H1 (cell line): ENCODE data around the gene SNX30.

Source experiments
- CTCF ChIP-seq, 3 experiments: IDR thresholded peaks; 1 replicate in 2 of 3; 2 replicates in 1 of 3; pipeline versions ENCODE4 v1.5.1 to v1.6.1; 2011; ENCODE audit warnings: low read length in 3 of 3, mild to moderate bottlenecking in 3 of 3, inconsistent platforms in 2 of 3, low read depth in 1 of 3, moderate library complexity in 1 of 3; ENCODE audit not compliant: insufficient read depth in 1 of 3; ENCODE audit errors: control extremely low read depth in 1 of 3
- FOSL1 ChIP-seq: IDR thresholded peaks from 2 replicates; pipeline ENCODE4 v1.6.1; 2011; ENCODE audit warnings: mild to moderate bottlenecking, low read depth, low read length, moderate library complexity; ENCODE audit not compliant: insufficient read depth
- JUN ChIP-seq: IDR thresholded peaks from 2 replicates; pipeline ENCODE4 v1.6.1; 2011; ENCODE audit warnings: low read depth, mild to moderate bottlenecking, improper control_type of control experiment, low read length
- JUND ChIP-seq: IDR thresholded peaks from 2 replicates; pipeline ENCODE4 v1.6.1; 2011; ENCODE audit warnings: mild to moderate bottlenecking, improper control_type of control experiment, low read length
- POLR2A ChIP-seq, 2 experiments: IDR thresholded peaks; 1 replicate in 1 of 2; 2 replicates in 1 of 2; pipeline ENCODE4 v1.6.1; 2011; ENCODE audit warnings: low read depth in 2 of 2, low read length in 2 of 2, mild to moderate bottlenecking in 2 of 2; ENCODE audit errors: control extremely low read depth in 1 of 2
- SP2 ChIP-seq: IDR thresholded peaks from 2 replicates; pipeline ENCODE4 v1.6.1; 2012; ENCODE audit warnings: mild to moderate bottlenecking, low read length, inconsistent platforms
- SUZ12 ChIP-seq: fragments of 200-600 bp; sonication (generic); IDR thresholded peaks from 2 replicates; pipeline ENCODE4 v1.6.1; 2012; ENCODE audit warnings: mild to moderate bottlenecking, inconsistent platforms, low read length, moderate library complexity, mixed read lengths

- TF ChIP-seq POLR2A (IDR thresholded peaks at IDR 0.05; ENCODE audit: control extremely low read depth in 1 of 2, low read depth in 2 of 2, low read length in 2 of 2) (no peak), SP2 (no peak), CTCF (IDR thresholded peaks at IDR 0.05; ENCODE audit: control extremely low read depth in 1 of 3, insufficient read depth in 1 of 3, low read depth in 1 of 3, low read length in 3 of 3) (no peak), JUND (no peak), SUZ12 (no peak), JUN (no peak), FOSL1 (no peak)
Observed at GRCh38 chr9:112864982-112865381, 114.4 kb downstream of the SNX30 start.
